Measurements from ENCODE around the gene SPPL2A. TPM values are rescaled to one million over a fixed set of nuclear protein-coding genes. Genes with fewer than 3 reads are reported as not detected.

The SPPL2A gene
- total and polyA plus RNA-seq, 2 of the 13 experiments (the other 11 are each of a cell fraction or from before 2014, with no cell fraction given) = 80.5 to 105 TPM

- Histone ChIP-seq H3K36me3 (replicated peaks in 1 of 2; ENCODE audit: control insufficient read depth in 1 of 2, insufficient read depth in 2 of 2, low read length in 2 of 2) (peaks cover 3 to 39% of the 10 kb centered on the region in 2 experiments; a peak in 3 of 5 replicates), H3K4me2 (ENCODE audit: low read depth, low read length) (no peak overlapping the region), H2AFZ (ENCODE audit: low read length) (no peak overlapping the region), H3K4me1 (ENCODE audit: insufficient read depth, low read length) (no peaks in the 10 kb centered on the region), H4K20me1 (ENCODE audit: insufficient read depth, low read length) (no peaks in the 10 kb centered on the region), H3K27ac (ENCODE audit: extremely low read length, insufficient read depth, low read length) (no peak overlapping the region), H3K4me3 (replicated peaks in 1 of 3; ENCODE audit: insufficient read depth in 1 of 3, low read depth in 2 of 3, low read length in 3 of 3) (no peak overlapping the region), H3K79me2 (ENCODE audit: insufficient read depth, low read length) (no peaks in the 10 kb centered on the region), H3K9ac (ENCODE audit: insufficient read depth, low read depth, low read length) (no peak overlapping the region), H3K27me3 (ENCODE audit: control insufficient read depth in 1 of 2, insufficient read depth in 2 of 2, low read length in 2 of 2) (no peaks in the 10 kb centered on the region), H3K9me3 (ENCODE audit: low read length) (no peaks in the 10 kb centered on the region)
- in situ Hi-C loops (cut with HindIII; ENCODE audit: extremely low pct_ligation_motif_present, low pct_unique_long_range_greater_than_20kb) (no loop called here), intact Hi-C loops (cut with micrococcal nuclease; ENCODE audit: unreplicated experiment) (no loop called here)
- ChIA-PET CTCF (ENCODE audit: low intra/inter-chr PET ratio, low total read pairs) (no interaction called here), POLR2A (no interaction called here)
- ATAC-seq = no peak
- 98% methylated on average over 8 of the region's 8 CpGs for WGBS (ENCODE audit: low lambda C conversion rate)
- no TSS peak for BruUV-seq (replicated peaks)
- TF ChIP-seq EEA1 (CRISPR knock-in tag; IDR thresholded peaks at IDR 0.05; ENCODE audit: borderline replicate concordance) (no peak), CC2D1A (CRISPR knock-in tag; IDR thresholded peaks at IDR 0.05) (no peak), FOXM1 (CRISPR knock-in tag; IDR thresholded peaks at IDR 0.05) (no peak), ZNF691 (CRISPR knock-in tag; IDR thresholded peaks at IDR 0.05; ENCODE audit: borderline replicate concordance, low read depth) (no peak), SNAPC4 (CRISPR knock-in tag; IDR thresholded peaks at IDR 0.05) (no peak), GPN1 (CRISPR knock-in tag; IDR thresholded peaks at IDR 0.05; ENCODE audit: borderline replicate concordance) (no peak), ZNF335 (CRISPR knock-in tag; IDR thresholded peaks at IDR 0.05) (no peak), ZNF432 (CRISPR knock-in tag; IDR thresholded peaks at IDR 0.05; ENCODE audit: borderline replicate concordance) (no peak), ZNF580 (CRISPR knock-in tag; IDR thresholded peaks at IDR 0.05; ENCODE audit: borderline replicate concordance, low read depth) (no peak), SNRNP70 (IDR thresholded peaks at IDR 0.05; ENCODE audit: low read depth, low read length) (no peak), ZNF841 (CRISPR knock-in tag; IDR thresholded peaks at IDR 0.05; ENCODE audit: borderline replicate concordance) (no peak), CBX1 (IDR thresholded peaks at IDR 0.05; ENCODE audit: low read depth) (no peak), NFYC (CRISPR knock-in tag; IDR thresholded peaks at IDR 0.05) (no peak), ARID4A (CRISPR knock-in tag; IDR thresholded peaks at IDR 0.05; ENCODE audit: borderline replicate concordance) (no peak), SETDB1 (CRISPR knock-in tag; IDR thresholded peaks at IDR 0.05; ENCODE audit: borderline replicate concordance) (no peak)
- no peak for DNase-seq (ENCODE audit: low spot score)
- no peak for FAIRE-seq
Measured at GRCh38 chr15:50736823-50737222, 28.7 kb downstream of the SPPL2A start.

Data from HepG2 (cell line).